SIG-M5 (cell line): ENCODE data around the gene C12orf57.

Experiments used
- DNase-seq: peaks from one replicate; lab custom pipeline; 2025; lab: John Stamatoyannopoulos, UW

The C12orf57 gene

DNA sequence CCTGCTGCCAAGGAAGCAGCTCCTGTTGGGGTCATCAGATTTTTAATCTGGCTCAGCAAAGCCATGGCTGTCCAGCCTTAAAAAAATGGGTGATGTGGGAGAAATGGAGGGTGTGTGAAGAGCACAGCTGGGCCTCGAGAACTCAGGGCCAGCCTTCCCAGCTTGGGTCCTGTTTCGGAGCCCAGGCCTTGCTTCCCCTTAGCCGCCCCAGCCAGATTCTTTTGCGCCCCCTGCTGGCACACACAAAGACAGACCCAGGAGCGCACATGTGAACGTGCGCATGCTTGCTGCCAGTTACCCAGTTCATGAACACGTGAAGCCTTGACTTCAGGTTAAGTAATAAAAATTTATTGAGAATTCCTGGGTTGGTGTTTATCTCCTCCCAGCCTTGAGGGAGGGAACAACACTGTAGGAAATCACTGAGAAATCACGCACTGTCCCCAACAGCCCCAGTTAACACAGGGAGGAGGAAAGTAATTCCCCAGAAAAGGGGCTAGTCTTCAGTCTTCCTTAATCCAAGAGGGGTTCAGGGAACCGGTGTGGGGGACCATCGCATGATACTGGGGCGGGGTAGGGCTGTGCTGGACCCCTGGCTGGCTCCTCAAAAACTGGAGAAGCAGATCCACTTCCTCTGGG lies 21.3 kb downstream of the C12orf57 start:
- DNase-seq: peak; percentile 13

DNA sequence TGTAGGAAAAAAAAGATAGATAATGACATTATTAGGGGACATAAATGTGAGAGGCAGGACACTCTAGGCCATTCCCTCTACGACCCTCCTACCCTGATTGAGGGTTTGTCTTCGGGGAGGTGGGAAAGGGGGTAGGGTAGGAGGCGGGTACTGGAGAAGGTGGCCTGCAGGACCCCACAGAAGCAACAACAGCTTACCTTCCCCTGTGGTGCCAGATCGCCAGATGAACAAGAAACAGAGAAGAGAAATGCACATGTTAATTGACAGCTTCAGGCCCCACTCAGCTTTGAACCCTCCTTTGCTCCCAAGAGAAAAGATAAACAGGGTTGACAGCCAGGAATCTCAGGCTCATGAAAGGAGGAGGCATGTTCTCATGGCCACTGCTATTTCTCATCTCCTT lies 21.9 kb downstream of the C12orf57 start:
- no peak for DNase-seq

DNA sequence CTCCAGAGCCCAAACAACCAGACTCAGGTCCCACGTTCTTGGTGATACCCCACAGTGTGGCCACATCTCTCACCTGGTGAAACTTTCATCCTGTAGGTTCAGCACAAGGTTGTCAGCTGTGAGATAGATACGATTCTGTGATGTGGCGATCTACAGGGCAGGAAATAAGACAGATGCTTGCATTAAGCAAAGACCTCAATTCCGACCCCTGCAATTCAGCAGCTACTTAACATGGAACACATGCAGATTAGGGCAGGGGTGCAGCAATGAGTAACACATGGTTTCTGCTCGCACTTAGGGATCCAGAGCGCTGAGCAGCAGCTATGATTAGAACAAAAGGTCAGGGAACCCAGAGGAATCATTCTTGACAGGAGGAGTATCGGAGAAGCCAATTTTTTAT lies 22.5 kb downstream of the C12orf57 start:
- DNase-seq: no peak

DNA sequence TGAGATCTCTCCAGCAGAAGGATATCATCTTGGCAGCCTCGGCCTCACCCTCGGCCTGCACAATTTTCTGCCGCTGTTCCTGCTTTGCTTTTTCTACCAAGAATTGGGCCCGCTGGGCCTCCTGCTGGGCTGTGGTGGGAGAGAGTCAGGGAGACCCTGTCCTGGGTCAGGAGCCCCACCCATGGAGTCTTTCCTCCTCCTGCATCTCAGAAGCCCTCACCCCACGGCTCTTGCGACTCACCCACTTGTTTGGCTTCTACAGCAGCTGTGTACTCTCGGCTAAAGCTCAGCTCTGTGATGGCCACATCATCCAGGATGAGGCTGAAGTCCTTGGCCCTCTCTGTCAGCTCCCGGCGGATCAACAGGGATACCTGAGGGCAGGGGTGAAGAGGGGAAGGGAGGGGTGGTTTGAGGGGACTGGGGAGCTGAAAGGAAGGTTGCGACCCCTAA lies 23.9 kb downstream of the C12orf57 start:
- no peak for DNase-seq

DNA sequence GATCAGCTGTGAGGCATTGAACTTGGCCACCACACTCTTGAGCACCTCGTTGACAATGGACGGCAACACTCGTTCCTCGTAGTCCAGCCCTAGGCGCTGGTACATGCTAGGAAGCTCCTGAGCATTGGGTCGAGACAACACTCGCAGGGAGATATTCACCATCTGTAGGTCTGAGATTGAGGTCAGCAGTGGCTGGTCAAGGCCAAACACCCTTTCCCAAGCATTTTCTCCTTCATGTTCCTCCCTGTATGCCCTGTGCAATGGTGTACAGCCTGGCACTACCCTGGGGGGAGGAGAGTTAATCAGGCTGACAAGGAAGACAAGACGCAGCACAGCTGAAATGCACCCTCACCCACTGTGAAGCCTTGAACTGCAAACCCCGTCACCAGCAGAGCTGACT lies 24.6 kb downstream of the C12orf57 start:
- no peak for DNase-seq

DNA sequence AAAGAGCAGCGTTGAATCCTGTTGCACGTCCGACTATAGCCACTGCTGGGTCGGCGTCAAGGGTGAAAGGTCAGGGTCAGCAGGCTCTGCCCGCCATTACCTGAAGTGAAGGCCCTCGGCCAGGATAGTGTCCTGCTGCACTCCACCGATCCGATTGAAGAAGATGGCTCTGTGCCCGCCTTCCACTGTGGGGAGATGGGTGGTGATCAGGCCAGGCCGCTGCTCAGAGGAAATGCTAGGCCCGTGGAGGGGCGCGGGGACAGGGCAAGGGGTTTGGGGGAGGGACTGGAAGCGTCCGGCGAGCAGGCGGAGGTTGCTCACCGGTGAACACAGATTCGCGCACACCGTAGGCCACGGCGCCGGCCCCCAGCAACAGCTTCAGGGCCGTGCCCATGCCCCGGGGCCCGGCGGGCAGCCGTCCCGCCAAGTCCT lies 26.3 kb downstream of the C12orf57 start:
- no peak for DNase-seq

DNA sequence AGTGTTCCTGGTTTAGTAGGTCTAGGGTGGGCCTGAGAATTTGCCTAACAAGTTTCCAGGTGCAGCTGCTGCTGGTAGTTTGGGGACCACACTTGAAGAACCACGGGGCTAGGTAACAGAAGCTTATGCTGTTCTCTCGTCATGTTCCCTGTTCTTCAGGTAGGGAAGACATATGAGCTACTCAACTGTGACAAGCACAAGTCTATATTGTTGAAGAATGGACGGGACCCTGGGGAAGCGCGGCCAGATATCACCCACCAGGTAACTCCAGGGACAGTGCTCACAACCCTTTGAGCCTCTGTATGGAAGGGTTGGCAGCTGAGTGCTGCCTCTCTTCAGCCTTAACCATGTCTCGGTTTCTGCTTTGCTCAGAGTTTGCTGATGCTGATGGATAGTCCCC lies 30.4 kb downstream of the C12orf57 start:
- no peak for DNase-seq

DNA sequence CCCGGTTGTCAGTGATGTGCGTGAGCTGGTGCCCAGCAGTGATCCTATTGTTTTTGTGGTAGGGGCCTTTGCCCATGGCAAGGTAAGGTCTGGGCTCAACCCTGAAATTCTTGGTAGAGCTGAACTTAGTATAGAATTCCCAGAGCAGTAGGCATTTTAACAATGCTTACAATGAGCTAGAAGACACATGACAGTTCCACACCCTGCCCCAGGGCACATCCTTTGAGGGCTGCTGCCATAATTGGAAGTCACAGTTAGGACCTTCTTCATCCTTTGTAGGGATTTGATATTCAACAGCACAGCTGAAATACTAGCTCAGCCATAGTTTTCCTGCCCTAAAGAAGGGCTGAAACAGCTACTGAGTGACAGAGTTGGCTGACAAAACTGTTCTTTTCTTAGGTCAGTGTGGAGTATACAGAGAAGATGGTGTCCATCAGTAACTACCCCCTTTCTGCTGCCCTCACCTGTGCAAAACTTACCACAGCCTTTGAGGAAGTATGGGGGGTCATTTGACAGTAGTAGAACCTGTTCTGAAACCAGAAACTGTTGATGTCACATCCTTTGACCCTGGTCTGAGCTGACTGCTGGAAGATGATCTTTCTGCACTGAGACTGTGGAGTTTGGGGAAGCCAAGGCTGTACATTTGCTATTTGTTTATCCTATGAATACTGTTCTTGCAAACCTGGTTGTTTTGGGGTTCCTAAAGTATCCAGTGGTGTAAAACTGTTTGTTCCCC lies 31.6 kb downstream of the C12orf57 start:
- DNase-seq: no peak

DNA sequence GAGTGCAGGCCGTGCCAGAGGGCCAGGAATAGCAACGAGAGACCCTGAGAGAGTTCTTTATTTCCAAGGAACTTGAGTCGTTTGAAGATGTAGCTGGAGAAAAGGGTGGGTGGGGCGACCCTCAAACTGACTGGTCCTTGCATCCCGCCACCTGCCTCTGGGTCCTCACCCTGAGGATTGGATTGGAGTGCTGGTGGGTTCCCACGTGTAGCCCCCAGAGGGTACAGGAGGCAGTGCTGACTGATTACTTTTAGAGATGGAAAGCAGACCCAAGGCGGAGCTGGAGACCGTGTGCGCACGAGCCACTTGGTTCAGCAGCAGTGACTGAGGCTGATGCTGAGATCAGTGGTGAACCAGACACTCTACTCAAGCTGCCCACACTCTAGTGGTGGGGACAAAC lies 33.8 kb downstream of the C12orf57 start:
- DNase-seq: no peak

DNA sequence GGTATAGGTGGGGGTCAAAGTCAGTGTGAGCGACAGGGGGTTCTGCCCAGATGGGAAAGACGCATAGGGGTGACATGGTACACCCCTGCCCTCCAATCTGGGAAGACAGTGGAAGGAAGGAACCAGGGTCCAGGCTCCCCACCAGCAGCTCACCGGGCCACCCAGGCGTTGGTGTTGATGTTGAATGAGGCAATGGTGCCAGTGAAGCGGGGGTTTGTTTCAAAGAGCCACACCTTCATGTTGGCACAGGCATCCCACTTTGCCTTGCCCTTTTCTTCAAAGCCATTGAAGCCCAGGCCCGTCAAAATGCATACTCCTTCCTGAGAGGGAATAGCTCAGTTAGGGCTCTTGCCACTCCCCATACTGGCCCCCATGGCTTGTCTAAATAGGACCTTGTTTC lies 34.4 kb downstream of the C12orf57 start:
- no peak for DNase-seq

DNA sequence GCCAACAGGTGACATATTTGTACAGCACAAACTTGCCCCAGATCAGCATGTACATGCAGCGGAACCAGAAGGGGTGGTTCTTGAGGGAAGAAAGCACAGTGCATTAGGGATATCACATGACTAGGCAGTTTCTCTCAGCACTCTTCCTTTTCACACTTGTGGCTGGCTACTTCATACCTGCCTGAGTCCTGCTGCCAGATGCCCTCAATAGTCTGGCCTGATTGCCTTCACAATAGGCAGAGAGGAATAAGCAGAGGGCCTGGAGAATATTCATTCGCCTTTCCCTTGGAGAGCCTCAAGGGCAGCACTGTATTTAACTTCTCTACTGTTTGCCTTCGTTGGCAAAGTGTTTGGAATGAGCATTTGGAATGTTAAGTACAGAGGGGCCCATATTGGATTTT lies 34.8 kb downstream of the C12orf57 start:
- DNase-seq: no peak

DNA sequence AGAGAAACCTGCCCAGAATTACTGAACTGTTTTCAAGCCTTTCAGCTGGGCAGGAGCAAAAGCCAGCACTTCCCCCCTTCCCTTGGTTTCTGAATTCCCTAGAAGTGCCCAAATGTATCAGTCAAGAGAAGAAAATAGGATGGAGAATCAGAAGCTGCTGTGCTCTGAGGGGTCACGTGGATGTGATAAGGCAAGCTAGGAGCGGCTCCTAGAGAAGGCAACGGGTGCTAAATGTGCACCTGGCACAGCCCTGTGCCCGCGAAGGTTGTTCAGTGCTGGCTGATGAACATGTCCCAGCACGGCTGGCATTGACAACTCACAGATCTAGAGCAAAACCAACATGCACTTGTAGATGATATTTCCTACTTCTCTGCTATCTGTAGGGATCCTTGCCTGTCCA lies 35.2 kb downstream of the C12orf57 start:
- no peak for DNase-seq

DNA sequence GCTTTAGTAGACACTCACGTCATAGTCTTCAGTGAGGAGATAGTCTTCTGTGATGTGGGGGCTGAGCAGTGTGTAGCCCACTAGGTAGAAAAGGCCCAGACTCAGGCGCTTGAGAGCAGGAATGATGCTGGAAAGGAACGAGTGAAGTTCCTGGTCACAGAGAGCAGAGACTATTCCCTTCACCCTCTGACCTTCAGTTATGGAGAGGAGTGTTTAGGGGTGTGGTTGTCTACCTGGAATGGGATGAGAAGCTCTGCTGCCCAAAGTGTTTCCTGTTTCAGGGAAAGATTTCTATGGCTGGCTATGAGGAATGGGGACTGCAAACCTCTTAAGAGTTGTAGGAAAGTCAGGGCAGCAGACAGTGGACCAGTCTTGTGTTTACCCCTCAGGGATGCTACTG lies 35.6 kb downstream of the C12orf57 start:
- no peak for DNase-seq

DNA sequence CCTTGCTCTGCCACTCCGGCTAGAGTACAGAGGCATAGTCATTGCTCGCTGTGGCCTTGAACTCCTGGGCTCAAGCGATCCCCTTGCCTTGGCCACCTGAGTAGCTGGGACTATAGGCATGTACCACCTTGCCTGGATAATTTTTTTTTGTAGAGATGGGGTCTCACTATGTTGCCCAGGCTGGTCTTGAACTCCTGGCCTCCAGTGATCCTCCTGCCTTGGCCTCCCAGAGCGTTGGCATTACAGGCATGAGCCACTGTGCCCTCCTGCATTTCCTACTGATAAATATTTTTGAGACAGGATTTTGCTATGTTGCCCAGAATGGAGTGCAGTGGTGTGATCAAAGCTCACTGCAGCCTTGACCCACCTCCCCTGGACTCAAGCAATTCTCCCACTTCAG lies 36.3 kb downstream of the C12orf57 start:
- no peak for DNase-seq

DNA sequence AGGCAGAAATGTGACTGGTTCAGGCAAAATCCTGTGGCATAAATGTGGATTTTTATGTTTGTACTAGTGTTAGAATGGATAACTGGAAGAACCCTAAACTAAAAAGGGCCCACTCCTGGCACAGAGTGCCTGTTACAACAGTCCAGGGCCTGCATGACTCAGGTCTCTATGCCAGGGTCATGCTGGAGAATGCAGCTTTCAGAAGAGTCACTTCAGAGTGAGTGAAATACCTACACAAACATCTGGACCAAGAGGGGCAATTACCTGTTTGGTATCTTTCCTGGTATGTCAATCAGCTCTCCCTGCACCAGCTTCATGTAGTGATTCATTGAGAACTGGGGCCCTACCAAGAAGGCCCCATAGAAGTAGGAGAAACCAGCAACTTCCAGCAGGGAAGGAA lies 36.9 kb downstream of the C12orf57 start:
- no peak for DNase-seq

DNA sequence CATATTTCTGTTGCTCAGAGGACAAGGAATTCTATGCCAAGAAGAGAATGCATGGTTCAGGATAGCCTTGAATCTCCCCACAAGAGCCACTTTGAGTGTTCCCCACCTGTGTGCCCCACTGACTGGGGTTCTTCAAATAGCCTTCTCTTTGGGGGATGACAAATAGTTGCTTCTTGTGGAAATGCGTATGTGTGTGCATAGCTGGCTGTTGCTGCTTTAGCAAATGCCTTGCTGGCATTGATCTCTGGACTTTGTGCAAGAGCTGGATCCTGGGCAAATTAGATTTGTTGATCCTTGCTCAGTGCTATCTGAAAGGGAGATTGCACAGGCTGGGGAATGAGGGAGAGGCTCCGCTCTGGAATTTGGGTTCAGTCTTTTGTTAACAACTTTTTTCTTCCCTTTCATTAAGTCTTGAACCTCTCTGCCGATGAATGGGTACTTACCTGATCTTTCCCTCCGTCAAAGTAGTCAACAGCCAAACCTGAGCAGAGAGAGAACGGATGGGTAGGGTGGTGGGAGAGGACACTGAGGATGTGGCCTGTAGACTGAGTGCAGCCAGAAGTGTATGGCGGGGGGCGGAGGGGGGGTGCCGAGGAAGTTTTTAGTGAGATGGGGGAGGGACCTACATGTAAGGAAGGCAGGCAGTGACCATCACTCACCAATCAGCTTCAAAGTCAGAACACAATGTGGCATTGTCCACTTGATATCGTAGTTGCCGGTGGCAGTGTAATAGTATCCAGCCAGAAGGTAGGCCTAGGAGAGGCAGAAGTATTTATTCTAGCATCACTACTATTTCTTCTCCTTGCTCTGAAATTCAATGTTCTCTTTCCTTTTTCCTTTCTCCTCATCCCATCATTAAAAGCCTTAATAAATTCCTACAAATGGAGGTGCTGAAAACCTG lies 37.6 kb downstream of the C12orf57 start:
- no peak for DNase-seq

DNA sequence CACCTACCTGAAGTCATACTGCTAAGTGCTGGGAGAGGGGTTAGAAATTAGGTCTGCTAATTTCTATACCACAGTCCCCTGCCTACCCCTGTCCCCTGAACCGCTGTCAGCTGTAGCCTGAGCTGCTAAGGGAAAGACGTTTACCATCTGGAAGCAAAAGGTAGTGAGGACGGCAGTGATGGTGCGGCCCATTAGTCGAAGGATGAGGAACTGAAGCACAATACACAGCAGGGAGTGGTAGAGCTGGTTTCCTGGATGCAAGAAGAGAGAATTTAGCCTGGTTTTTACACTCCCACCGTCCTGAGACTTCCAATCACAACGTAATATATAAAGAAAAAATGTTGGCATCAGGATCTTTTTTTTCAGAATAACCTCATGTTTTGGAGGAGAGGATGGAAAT lies 38.7 kb downstream of the C12orf57 start:
- no peak for DNase-seq

DNA sequence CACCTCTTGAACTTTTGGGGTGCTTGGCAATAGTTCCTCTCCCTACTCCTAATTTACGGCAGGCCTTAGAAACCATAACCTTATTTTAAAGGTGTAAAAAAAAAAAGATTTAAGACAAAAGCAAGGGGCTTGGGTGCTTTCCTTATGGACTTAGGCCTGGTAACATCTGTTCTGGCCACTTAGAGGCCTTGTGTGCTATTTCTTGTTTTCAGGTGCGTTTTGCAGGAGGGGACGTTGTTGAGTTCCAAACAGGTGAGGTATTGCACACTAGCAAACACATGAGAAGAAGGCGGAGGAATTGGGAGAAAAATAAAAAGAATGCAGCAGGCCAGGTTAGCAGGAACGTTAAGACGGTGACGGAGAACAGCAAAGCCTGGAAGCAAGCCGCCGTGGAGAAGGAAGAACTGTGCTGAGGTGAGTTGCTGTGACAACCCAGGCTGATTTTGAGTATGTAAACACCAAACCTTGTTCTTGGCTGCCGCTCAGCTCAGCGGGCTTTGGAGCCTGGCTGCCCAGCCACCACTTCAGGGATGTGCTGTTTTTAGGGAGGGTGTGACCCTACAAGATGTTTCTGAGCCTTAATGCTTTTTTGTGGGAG lies 44.2 kb downstream of the C12orf57 start:
- DNase-seq: no peak
